GM23338 (cell line): ENCODE measurements around the gene PCDHGA4. TPM values are rescaled to one million over a fixed set of nuclear protein-coding genes. Genes with fewer than 3 reads are reported as not detected.

Experiments used
- ATAC-seq: fragments of 200-7000 bp; cut with Tn5 transposase; 3 replicates; pipeline ENCODE4 v1.9.1; 2020
- DNase-seq: peaks from one replicate; pipeline ENCODE4 v3.0.0-alpha.2; 2015; ENCODE audit warnings: low spot score
- H2AFZ ChIP-seq: fragments of 200-600 bp; sonication (generic); 2 replicates; pipeline ENCODE4 v1.8.0; 2016; ENCODE audit warnings: antibody characterized with exemption, mild to moderate bottlenecking, moderate library complexity
- H3F3A ChIP-seq: fragments of 200-600 bp; sonication (generic); replicated peaks from 2 replicates; pipeline ENCODE4 v1.8.0; 2017; ENCODE audit warnings: antibody characterized with exemption, mixed run types, low read depth
- H3K27ac ChIP-seq: fragments of 200-600 bp; sonication (generic); 2 replicates; pipeline ENCODE4 v1.6.1; 2016; ENCODE audit warnings: low read depth
- H3K27me3 ChIP-seq: fragments of 200-600 bp; sonication (generic); 2 replicates; pipeline ENCODE4 v1.8.0; 2016; ENCODE audit warnings: mild to moderate bottlenecking, mixed run types, moderate library complexity; ENCODE audit not compliant: insufficient read depth
- H3K36me3 ChIP-seq: fragments of 200-600 bp; sonication (generic); 2 replicates; pipeline ENCODE4 v1.8.0; 2016; ENCODE audit warnings: mild to moderate bottlenecking; ENCODE audit not compliant: insufficient read depth
- H3K4me1 ChIP-seq: fragments of 200-600 bp; sonication (generic); 2 replicates; pipeline ENCODE4 v1.8.0; 2016; ENCODE audit warnings: mild to moderate bottlenecking, moderate library complexity; ENCODE audit not compliant: insufficient read depth
- H3K4me2 ChIP-seq: fragments of 200-600 bp; sonication (generic); 2 replicates; pipeline ENCODE4 v1.7.1; 2017; ENCODE audit warnings: mixed run types
- H3K4me3 ChIP-seq: fragments of 200-600 bp; sonication (generic); 2 replicates; pipeline ENCODE4 v1.6.1; 2016; ENCODE audit warnings: mixed run types
- H3K79me2 ChIP-seq: fragments of 200-600 bp; sonication (generic); replicated peaks from 2 replicates; pipeline ENCODE4 v1.8.0; 2017; ENCODE audit warnings: mild to moderate bottlenecking; ENCODE audit not compliant: insufficient read depth
- H3K9me2 ChIP-seq: fragments of 200-600 bp; sonication (generic); 2 replicates; pipeline ENCODE4 v1.8.0; 2017; ENCODE audit not compliant: insufficient read depth
- H4K20me1 ChIP-seq: fragments of 200-600 bp; sonication (generic); replicated peaks from 2 replicates; pipeline ENCODE4 v1.8.0; 2017; ENCODE audit warnings: mild to moderate bottlenecking; ENCODE audit not compliant: insufficient read depth
- H3K27ac Mint-ChIP-seq: 2 replicates; pipeline ENCODE4 v1.8.0; 2020; ENCODE audit warnings: inconsistent platforms, mild to moderate bottlenecking, moderate library complexity, mixed read lengths
- H3K27me3 Mint-ChIP-seq: 3 replicates; pipeline ENCODE4 v1.8.0; 2022; ENCODE audit warnings: low read depth, mild to moderate bottlenecking, moderate library complexity, mixed read lengths, inconsistent platforms; ENCODE audit not compliant: insufficient read depth, poor library complexity
- H3K36me3 Mint-ChIP-seq: 3 replicates; pipeline ENCODE4 v1.8.0; 2021; ENCODE audit warnings: low read depth, mild to moderate bottlenecking, inconsistent platforms, moderate library complexity, mixed read lengths
- H3K4me1 Mint-ChIP-seq: 3 replicates; pipeline ENCODE4 v1.8.0; 2020; ENCODE audit warnings: mild to moderate bottlenecking, inconsistent platforms, mixed read lengths
- H3K4me3 Mint-ChIP-seq: 3 replicates; pipeline ENCODE4 v1.8.0; 2021; ENCODE audit warnings: moderate library complexity, mild to moderate bottlenecking, inconsistent platforms, mixed read lengths
- H3K9me3 Mint-ChIP-seq: 3 replicates; pipeline ENCODE4 v1.8.0; 2020; ENCODE audit warnings: moderate library complexity, mild to moderate bottlenecking, inconsistent platforms, mixed read lengths
- CREB1 ChIP-seq: fragments of 250-450 bp; sonication (Bioruptor Pico); IDR thresholded peaks from 2 replicates; pipeline ENCODE4 v1.5.0; 2020; ENCODE audit warnings: low read depth, mild to moderate bottlenecking, moderate library complexity
- ETS1 ChIP-seq: IDR thresholded peaks from 2 replicates; pipeline ENCODE4 v1.6.1; 2016; ENCODE audit warnings: antibody characterized with exemption
- EZH2 ChIP-seq: fragments of 200-600 bp; sonication (generic); IDR thresholded peaks from one replicate; pipeline ENCODE4 v1.8.0; 2017; ENCODE audit warnings: antibody characterized with exemption, mild to moderate bottlenecking, low read depth; ENCODE audit not compliant: unreplicated experiment
- EZH2phosphoT487 ChIP-seq: fragments of 200-600 bp; sonication (generic); IDR thresholded peaks from one replicate; pipeline ENCODE4 v1.8.1; 2018; ENCODE audit warnings: antibody characterized with exemption; ENCODE audit not compliant: unreplicated experiment
- JUNB ChIP-seq: IDR thresholded peaks from one replicate; pipeline ENCODE4 v1.6.1; 2016; ENCODE audit warnings: antibody characterized with exemption; ENCODE audit not compliant: unreplicated experiment
- NANOG ChIP-seq: IDR thresholded peaks from 2 replicates; pipeline ENCODE4 v1.6.1; 2016; ENCODE audit warnings: antibody characterized with exemption, borderline replicate concordance
- POLR2AphosphoS5 ChIP-seq: IDR thresholded peaks from 2 replicates; pipeline ENCODE4 v1.6.1; 2016; ENCODE audit warnings: antibody characterized with exemption, low read depth
- STAT1 ChIP-seq: IDR thresholded peaks from one replicate; pipeline ENCODE4 v1.6.1; 2016; ENCODE audit warnings: antibody characterized with exemption; ENCODE audit not compliant: unreplicated experiment
- ZNF114 ChIP-seq: fragments of 250-450 bp; sonication (Bioruptor Pico); IDR thresholded peaks from 2 replicates; pipeline ENCODE4 v1.5.0; 2020; ENCODE audit warnings: mild to moderate bottlenecking, moderate library complexity
- ZNF331 ChIP-seq: fragments of 250-450 bp; sonication (Bioruptor Pico); IDR thresholded peaks from 2 replicates; pipeline ENCODE4 v1.5.0; 2020; ENCODE audit warnings: low read depth, mild to moderate bottlenecking, moderate library complexity
- ZNF462 ChIP-seq: fragments of 250-450 bp; sonication (Bioruptor Pico); IDR thresholded peaks from 2 replicates; pipeline ENCODE4 v1.5.0; 2020; ENCODE audit warnings: mild to moderate bottlenecking, moderate library complexity
- polyA plus RNA-seq: library from polyadenylated mRNA; unstranded; fragments of >200 nt; fragmentation: Nextera tagmentation; extraction: Ambion mirVana; gene quantifications from 2 replicates; pipeline ENCODE4 v1.2.1, GENCODE V29; 2016
- total RNA-seq: library from RNA; depleted of rRNA; stranded (reverse); fragments of >200 nt; shearing (Covaris generic); gene quantifications from 2 replicates; pipeline ENCODE4 v1.2.3, GENCODE V29; 2014
- TF ChIP-seq, protein P1 (sequence below), 2 experiments: fragments of 200-600 bp in 1 of 2; sonication (generic) in 1 of 2; conservative IDR thresholded peaks; 2 replicates each; pipeline versions ENCODE4 v1.5.1 to v1.6.1; 2016 to 2017; ENCODE audit warnings: antibody characterized with exemption in 2 of 2, low read depth in 2 of 2, mild to moderate bottlenecking in 2 of 2, moderate library complexity in 1 of 2
- TF ChIP-seq, protein P2 (sequence below): IDR thresholded peaks from one replicate; pipeline ENCODE4 v1.6.1; 2018; ENCODE audit warnings: antibody characterized with exemption; ENCODE audit not compliant: unreplicated experiment

The PCDHGA4 gene
- total and polyA plus RNA-seq, 2 experiments from 2014 or later: 0.99 to 7.2 TPM

DNA sequence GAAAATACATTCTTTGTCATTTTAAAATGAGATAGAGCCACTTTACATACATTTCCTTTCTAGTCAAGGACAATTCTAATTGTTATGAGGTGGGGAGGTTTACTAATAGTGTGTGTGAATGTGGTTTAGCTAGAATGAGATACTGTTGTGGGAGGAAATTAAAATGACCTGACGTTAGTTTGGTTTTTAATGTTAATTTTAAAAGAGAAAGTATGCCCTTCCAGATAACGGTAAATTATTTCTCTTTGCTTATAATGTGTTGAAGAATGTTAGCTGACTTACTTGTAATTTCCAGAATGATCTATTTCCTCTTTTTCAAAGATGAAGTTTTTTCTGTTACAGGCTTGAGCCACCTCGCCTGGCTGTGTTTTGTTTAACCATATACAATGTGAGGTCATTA lies 32.6 kb upstream of the PCDHGA4 start:
- H3K9me2 ChIP-seq: 0 out of 2 replicates have a peak, but pooled peaks cover 3% of the 10 kb centered on the region
- H2AFZ ChIP-seq: no peak overlapping the region
- H3K4me1 ChIP-seq: peaks cover 14% of the 10 kb centered on the region; the same call in 1 of the 2 replicates
- peaks cover 13% of the 10 kb centered on the region for H3K36me3 ChIP-seq
- no peak for TF ChIP-seq ZNF114
- no peak for TF ChIP-seq ZNF331
- TF ChIP-seq EZH2phosphoT487: no peak
- TF ChIP-seq EZH2: no peak
- no peak for TF ChIP-seq POLR2AphosphoS5
- no peak for TF ChIP-seq ETS1
- TF ChIP-seq STAT1: no peak
- no peak for TF ChIP-seq ZNF462 (CRISPR knock-in tag)
- TF ChIP-seq, protein P1, sequence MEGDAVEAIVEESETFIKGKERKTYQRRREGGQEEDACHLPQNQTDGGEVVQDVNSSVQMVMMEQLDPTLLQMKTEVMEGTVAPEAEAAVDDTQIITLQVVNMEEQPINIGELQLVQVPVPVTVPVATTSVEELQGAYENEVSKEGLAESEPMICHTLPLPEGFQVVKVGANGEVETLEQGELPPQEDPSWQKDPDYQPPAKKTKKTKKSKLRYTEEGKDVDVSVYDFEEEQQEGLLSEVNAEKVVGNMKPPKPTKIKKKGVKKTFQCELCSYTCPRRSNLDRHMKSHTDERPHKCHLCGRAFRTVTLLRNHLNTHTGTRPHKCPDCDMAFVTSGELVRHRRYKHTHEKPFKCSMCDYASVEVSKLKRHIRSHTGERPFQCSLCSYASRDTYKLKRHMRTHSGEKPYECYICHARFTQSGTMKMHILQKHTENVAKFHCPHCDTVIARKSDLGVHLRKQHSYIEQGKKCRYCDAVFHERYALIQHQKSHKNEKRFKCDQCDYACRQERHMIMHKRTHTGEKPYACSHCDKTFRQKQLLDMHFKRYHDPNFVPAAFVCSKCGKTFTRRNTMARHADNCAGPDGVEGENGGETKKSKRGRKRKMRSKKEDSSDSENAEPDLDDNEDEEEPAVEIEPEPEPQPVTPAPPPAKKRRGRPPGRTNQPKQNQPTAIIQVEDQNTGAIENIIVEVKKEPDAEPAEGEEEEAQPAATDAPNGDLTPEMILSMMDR (conservative IDR thresholded peaks at IDR 0.05; ENCODE audit: low read depth in 2 of 2): no peak
- TF ChIP-seq NANOG: no peak
- TF ChIP-seq JUNB: no peak
- TF ChIP-seq, protein P2, sequence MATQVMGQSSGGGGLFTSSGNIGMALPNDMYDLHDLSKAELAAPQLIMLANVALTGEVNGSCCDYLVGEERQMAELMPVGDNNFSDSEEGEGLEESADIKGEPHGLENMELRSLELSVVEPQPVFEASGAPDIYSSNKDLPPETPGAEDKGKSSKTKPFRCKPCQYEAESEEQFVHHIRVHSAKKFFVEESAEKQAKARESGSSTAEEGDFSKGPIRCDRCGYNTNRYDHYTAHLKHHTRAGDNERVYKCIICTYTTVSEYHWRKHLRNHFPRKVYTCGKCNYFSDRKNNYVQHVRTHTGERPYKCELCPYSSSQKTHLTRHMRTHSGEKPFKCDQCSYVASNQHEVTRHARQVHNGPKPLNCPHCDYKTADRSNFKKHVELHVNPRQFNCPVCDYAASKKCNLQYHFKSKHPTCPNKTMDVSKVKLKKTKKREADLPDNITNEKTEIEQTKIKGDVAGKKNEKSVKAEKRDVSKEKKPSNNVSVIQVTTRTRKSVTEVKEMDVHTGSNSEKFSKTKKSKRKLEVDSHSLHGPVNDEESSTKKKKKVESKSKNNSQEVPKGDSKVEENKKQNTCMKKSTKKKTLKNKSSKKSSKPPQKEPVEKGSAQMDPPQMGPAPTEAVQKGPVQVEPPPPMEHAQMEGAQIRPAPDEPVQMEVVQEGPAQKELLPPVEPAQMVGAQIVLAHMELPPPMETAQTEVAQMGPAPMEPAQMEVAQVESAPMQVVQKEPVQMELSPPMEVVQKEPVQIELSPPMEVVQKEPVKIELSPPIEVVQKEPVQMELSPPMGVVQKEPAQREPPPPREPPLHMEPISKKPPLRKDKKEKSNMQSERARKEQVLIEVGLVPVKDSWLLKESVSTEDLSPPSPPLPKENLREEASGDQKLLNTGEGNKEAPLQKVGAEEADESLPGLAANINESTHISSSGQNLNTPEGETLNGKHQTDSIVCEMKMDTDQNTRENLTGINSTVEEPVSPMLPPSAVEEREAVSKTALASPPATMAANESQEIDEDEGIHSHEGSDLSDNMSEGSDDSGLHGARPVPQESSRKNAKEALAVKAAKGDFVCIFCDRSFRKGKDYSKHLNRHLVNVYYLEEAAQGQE: no peak
- no peak for TF ChIP-seq CREB1 (CRISPR knock-in tag)
- no peak overlapping the region for H3K4me3 ChIP-seq
- H3K4me1 Mint-ChIP-seq: peaks cover 12% of the 10 kb centered on the region
- no peak for ATAC-seq
- peaks cover 50% of the 10 kb centered on the region for H3K9me3 Mint-ChIP-seq
- DNase-seq: no peak
- H3K27me3 Mint-ChIP-seq: peaks cover 14% of the 10 kb centered on the region
- H3F3A ChIP-seq: no peaks in the 10 kb centered on the region
- H3K4me2 ChIP-seq: no peak overlapping the region
- H3K27ac Mint-ChIP-seq: no peak overlapping the region
- peaks cover 17% of the 10 kb centered on the region for H4K20me1 ChIP-seq
- H3K79me2 ChIP-seq: peaks cover 32% of the 10 kb centered on the region
- H3K27ac ChIP-seq: no peak overlapping the region
- H3K27me3 ChIP-seq: no peaks in the 10 kb centered on the region
- 0 out of 3 replicates have a peak overlapping the region, but pooled peaks have one; percentile 32 for H3K4me3 Mint-ChIP-seq
- H3K36me3 Mint-ChIP-seq: peaks cover 43% of the 10 kb centered on the region
